HepG2 (cell line): ENCODE data around the gene TRPT1. TPM values are rescaled to one million over a fixed set of nuclear protein-coding genes. Genes with fewer than 3 reads are reported as not detected.

Experiments used
- DZIP1 ChIP-seq: sonication (generic); formaldehyde crosslinking; IDR thresholded peaks from 2 replicates; pipeline ENCODE4 v1.5.0; 2020; ENCODE audit warnings: mild to moderate bottlenecking, missing genetic modification reagents
- ELF3 ChIP-seq: IDR thresholded peaks from 2 replicates; pipeline ENCODE4 v1.6.1; 2016; ENCODE audit warnings: missing genetic modification reagents, missing compliant biosample characterization
- GZF1 ChIP-seq: sonication (generic); formaldehyde crosslinking; IDR thresholded peaks from 2 replicates; pipeline ENCODE4 v1.5.1; 2020; ENCODE audit warnings: mild to moderate bottlenecking, missing genetic modification reagents
- HDAC1 ChIP-seq: sonication (generic); formaldehyde crosslinking; IDR thresholded peaks from 2 replicates; pipeline ENCODE4 v1.5.1; 2020; ENCODE audit warnings: mild to moderate bottlenecking, missing genetic modification reagents
- HOXD1 ChIP-seq: sonication (generic); formaldehyde crosslinking; IDR thresholded peaks from 2 replicates; pipeline ENCODE4 v1.5.0; 2020; ENCODE audit warnings: missing genetic modification reagents
- KDM5B ChIP-seq: sonication (generic); formaldehyde crosslinking; IDR thresholded peaks from 2 replicates; pipeline ENCODE4 v1.4.0; 2020; ENCODE audit warnings: missing genetic modification reagents, mild to moderate bottlenecking, borderline replicate concordance
- MED1 ChIP-seq: sonication (generic); formaldehyde crosslinking; IDR thresholded peaks from 2 replicates; pipeline ENCODE4 v1.4.0; 2020; ENCODE audit warnings: missing genetic modification reagents
- MIXL1 ChIP-seq: IDR thresholded peaks from 2 replicates; pipeline ENCODE4 v1.6.1; 2016
- ONECUT2 ChIP-seq: sonication (generic); formaldehyde crosslinking; IDR thresholded peaks from 2 replicates; pipeline ENCODE4 v1.4.0; 2020; ENCODE audit warnings: missing genetic modification reagents
- PCBP2 ChIP-seq: fragments of 200-400 bp; formaldehyde crosslinking; optimal IDR thresholded peaks from 2 replicates; pipeline ENCODE3; 2018; ENCODE audit warnings: low read length, low read depth; ENCODE audit not compliant: poor library complexity, severe bottlenecking
- PHF5A ChIP-seq: IDR thresholded peaks from one replicate; pipeline ENCODE4 v1.6.1; 2018; ENCODE audit warnings: low read depth, missing genetic modification reagents; ENCODE audit not compliant: unreplicated experiment
- SKIL ChIP-seq: sonication (generic); formaldehyde crosslinking; IDR thresholded peaks from 2 replicates; pipeline ENCODE4 v1.8.0; 2022; ENCODE audit warnings: missing genetic modification reagents, mild to moderate bottlenecking, moderate library complexity, borderline replicate concordance
- SMAD1 ChIP-seq: sonication (generic); formaldehyde crosslinking; IDR thresholded peaks from 2 replicates; pipeline ENCODE4 v1.4.0; 2020; ENCODE audit warnings: missing genetic modification reagents, low read depth, mild to moderate bottlenecking, borderline replicate concordance
- TEAD3 ChIP-seq: optimal IDR thresholded peaks from 2 replicates; pipeline ENCODE3; 2016; ENCODE audit warnings: borderline replicate concordance
- ZFAT ChIP-seq: sonication (generic); formaldehyde crosslinking; conservative IDR thresholded peaks from 2 replicates; pipeline ENCODE4 v1.8.1; 2023; ENCODE audit warnings: missing genetic modification reagents, inconsistent platforms
- ZMYM3 ChIP-seq: sonication (generic); formaldehyde crosslinking; IDR thresholded peaks from 2 replicates; pipeline ENCODE4 v1.5.1; 2020; ENCODE audit warnings: mild to moderate bottlenecking, missing genetic modification reagents
- ZNF121 ChIP-seq: sonication (generic); formaldehyde crosslinking; IDR thresholded peaks from 2 replicates; pipeline ENCODE4 v1.5.0; 2020; ENCODE audit warnings: mild to moderate bottlenecking, missing genetic modification reagents
- ZNF18 ChIP-seq: sonication (generic); formaldehyde crosslinking; IDR thresholded peaks from 2 replicates; pipeline ENCODE4 v1.8.0; 2022; ENCODE audit warnings: mild to moderate bottlenecking, missing genetic modification reagents; ENCODE audit not compliant: insufficient replicate concordance
- ZNF460 ChIP-seq: sonication (generic); formaldehyde crosslinking; IDR thresholded peaks from 2 replicates; pipeline ENCODE4 v1.5.1; 2020; ENCODE audit warnings: missing genetic modification reagents, mild to moderate bottlenecking, borderline replicate concordance
- ZNF549 ChIP-seq: sonication (generic); formaldehyde crosslinking; IDR thresholded peaks from 2 replicates; pipeline ENCODE4 v1.5.0; 2020; ENCODE audit warnings: missing genetic modification reagents
- ZNF713 ChIP-seq: sonication (generic); formaldehyde crosslinking; IDR thresholded peaks from 2 replicates; pipeline ENCODE4 v1.4.0; 2020; ENCODE audit warnings: mild to moderate bottlenecking, missing genetic modification reagents
- ZNF841 ChIP-seq: sonication (generic); formaldehyde crosslinking; IDR thresholded peaks from 2 replicates; pipeline ENCODE4 v1.8.1; 2023; ENCODE audit warnings: missing genetic modification reagents, borderline replicate concordance
- ZSCAN21 ChIP-seq: sonication (generic); formaldehyde crosslinking; IDR thresholded peaks from 2 replicates; pipeline ENCODE4 v1.8.0; 2022; ENCODE audit warnings: mild to moderate bottlenecking, missing genetic modification reagents, moderate library complexity, borderline replicate concordance
- polyA plus RNA-seq, 8 experiments: library from polyadenylated mRNA; depleted of rRNA in 3 of 8; stranded (reverse) in 7 of 8; unstranded in 1 of 8; fragments of >200 nt; fragmentation: Illumina TruSeq in 4 of 8; extraction: Trizol in 4 of 8; gene quantifications; 2 replicates each; pipeline versions ENCODE4 v1.2.1 to v1.2.3, GENCODE V29; 2011 to 2016; ENCODE audit warnings: low read depth in 4 of 8, missing spikeins in 1 of 8, mixed read lengths in 1 of 8; ENCODE audit not compliant: insufficient read depth in 1 of 8
- total RNA-seq, 5 experiments: library from RNA; depleted of rRNA; stranded (reverse); fragments of >200 nt; fragmentation: Illumina TruSeq; extraction: Trizol; gene quantifications; 2 replicates each; pipeline ENCODE4 v1.2.3, GENCODE V29; 2016; ENCODE audit warnings: low read depth in 1 of 5

The TRPT1 gene
- total and polyA plus RNA-seq, 2 of the 13 experiments (the other 11 are each of a cell fraction or from before 2014, with no cell fraction given), result 24.8 to 40.7 TPM

- TF ChIP-seq SKIL (CRISPR knock-in tag) (no peak), MIXL1 (CRISPR knock-in tag) (peak; percentile 44; the same call in 1 of the 2 replicates), ZNF460 (no peak), GZF1 (no peak), ZNF841 (CRISPR knock-in tag) (no peak), ELF3 (CRISPR knock-in tag) (peak; percentile 35; the same call in 1 of the 2 replicates), ZNF713 (CRISPR knock-in tag) (no peak), ZSCAN21 (no peak), ZNF121 (CRISPR knock-in tag) (no peak), MED1 (CRISPR knock-in tag) (peak; percentile 26; the same call in 1 of the 2 replicates), HOXD1 (no peak), ZNF18 (CRISPR knock-in tag) (no peak), ONECUT2 (CRISPR knock-in tag) (0 out of 2 replicates have a peak, but pooled peaks have one; percentile 65), TEAD3 (CRISPR knock-in tag) (no peak), HDAC1 (CRISPR knock-in tag) (peak; percentile 36; the same call in 1 of the 2 replicates), PCBP2 (no peak), DZIP1 (CRISPR knock-in tag) (no peak), ZFAT (CRISPR knock-in tag) (no peak), SMAD1 (CRISPR knock-in tag) (no peak), ZNF549 (CRISPR knock-in tag) (no peak), KDM5B (CRISPR knock-in tag) (no peak; the same call in 1 of the 2 replicates), ZMYM3 (CRISPR knock-in tag) (peak; percentile 49; the same call in 1 of the 2 replicates), PHF5A (CRISPR knock-in tag) (no peak)
These were observed 7.2 kb downstream of the TRPT1 start (continued) for GRCh38 chr11:64218628-64219353.
